GM12878 (cell line): Measurements from ENCODE around the gene TP53I3.

Experiments used
- CBX5 ChIP-seq: sonication (generic); IDR thresholded peaks from 2 replicates; pipeline ENCODE4 v1.6.1; 2016; ENCODE audit warnings: low read depth, moderate library complexity, mild to moderate bottlenecking, inconsistent platforms
- CTCF ChIP-seq, 3 experiments: IDR thresholded peaks in 2 of 3; conservative IDR thresholded peaks in 1 of 3; 2 replicates each; pipeline ENCODE4 v1.5.1; 2011; ENCODE audit warnings: low read depth in 3 of 3, low read length in 3 of 3, mild to moderate bottlenecking in 3 of 3, control low read depth in 2 of 3, moderate library complexity in 2 of 3, inconsistent platforms in 1 of 3, mixed read lengths in 1 of 3; ENCODE audit not compliant: control insufficient read depth in 2 of 3, insufficient read depth in 1 of 3; ENCODE audit errors: extremely low read depth in 1 of 3
- EP300 ChIP-seq, 2 experiments: fragments of 150-350 bp in 1 of 2; IDR thresholded peaks; 2 replicates each; pipeline ENCODE4 v1.6.1; 2011 to 2012; ENCODE audit warnings: low read depth in 2 of 2, low read length in 2 of 2, borderline replicate concordance in 1 of 2, improper control_type of control experiment in 1 of 2, inconsistent platforms in 1 of 2; ENCODE audit not compliant: control insufficient read depth in 1 of 2
- MAX ChIP-seq: IDR thresholded peaks from 2 replicates; pipeline ENCODE4 v1.6.1; 2012; ENCODE audit warnings: low read depth, low read length, improper control_type of control experiment
- SREBF1 ChIP-seq: IDR thresholded peaks from 2 replicates; pipeline ENCODE4 v1.6.1; 2012; ENCODE audit warnings: mild to moderate bottlenecking, low read length
- YY1 ChIP-seq: IDR thresholded peaks from 2 replicates; pipeline ENCODE4 v1.6.1; 2011; ENCODE audit warnings: low read depth, mild to moderate bottlenecking, low read length

- no peak for TF ChIP-seq MAX
- no peak for TF ChIP-seq SREBF1
- TF ChIP-seq EP300 (IDR thresholded peaks at IDR 0.05; ENCODE audit: borderline replicate concordance in 1 of 2, control insufficient read depth in 1 of 2, low read depth in 2 of 2, low read length in 2 of 2): no peak
- TF ChIP-seq CBX5: no peak
- no peak for TF ChIP-seq CTCF (IDR thresholded peaks at IDR 0.05 in 2 of 3, conservative IDR thresholded peaks at IDR 0.05 in 1 of 3; ENCODE audit: control insufficient read depth in 2 of 3, extremely low read depth in 1 of 3, insufficient read depth in 1 of 3, low read depth in 3 of 3, low read length in 3 of 3)
- TF ChIP-seq YY1: no peak
Measured at GRCh38 chr2:24080701-24081100, 3.9 kb downstream of the TP53I3 start.
